B cell (primary cell): ENCODE data around the gene ATP5F1A. TPM values are rescaled to one million over a fixed set of nuclear protein-coding genes. Genes with fewer than 3 reads are reported as not detected.

ENCODE experiments used
- ATAC-seq: fragments of 200-7000 bp; cut with Tn5 transposase; one replicate; pipeline ENCODE4 v1.10.0; 2021; ENCODE audit warnings: low read depth, mild to moderate bottlenecking, moderate number of reproducible peaks, moderate library complexity
- CTCF ChIA-PET: fragments of 350-600 bp; sonication (Branson Sonifier 250); formaldehyde crosslinking; loops from one replicate; lab custom pipeline; 2021; ENCODE audit warnings: antibody characterized with exemption, inconsistent platforms; lab: Charles Lee
- POLR2A ChIA-PET: fragments of 350-600 bp; sonication (Branson Sonifier 250); formaldehyde crosslinking; loops from one replicate; lab custom pipeline; 2021; ENCODE audit warnings: antibody characterized with exemption; lab: Charles Lee
- DNase-seq: peaks from one replicate; pipeline ENCODE4 v3.0.0; 2013
- H2AFZ ChIP-seq: 2 replicates; pipeline ENCODE4 v1.6.1; 2012; ENCODE audit warnings: mild to moderate bottlenecking, low read depth, low read length; ENCODE audit not compliant: insufficient read depth, poor library complexity, severe bottlenecking
- H3K27ac ChIP-seq, 2 donors: 1 replicate in 1 of 2; 2 replicates in 1 of 2; pipeline ENCODE4 v1.5.1; 2012 to 2013; ENCODE audit warnings: low read length in 2 of 2, mild to moderate bottlenecking in 2 of 2, moderate library complexity in 1 of 2
- H3K27me3 ChIP-seq, 4 experiments: fragments of 200-600 bp in 1 of 4; sonication (generic) in 1 of 4; replicated peaks in 1 of 4; 1 replicate in 2 of 4; 2 replicates in 2 of 4; pipeline versions ENCODE4 v1.6.1 to v1.7.0; 2013 to 2016; ENCODE audit warnings: low read length in 3 of 4, mild to moderate bottlenecking in 2 of 4, mixed read lengths in 1 of 4, moderate library complexity in 1 of 4; ENCODE audit not compliant: insufficient read depth in 4 of 4, control insufficient read depth in 3 of 4; ENCODE audit errors: control extremely low read depth in 1 of 4
- H3K36me3 ChIP-seq, 2 experiments: replicated peaks in 1 of 2; 1 replicate in 1 of 2; 2 replicates in 1 of 2; pipeline versions ENCODE4 v1.6.1 to v1.7.1; 2013; ENCODE audit warnings: low read length in 1 of 2; ENCODE audit not compliant: insufficient read depth in 2 of 2, control insufficient read depth in 1 of 2; ENCODE audit errors: control extremely low read depth in 1 of 2, extremely low read depth in 1 of 2
- H3K4me1 ChIP-seq, 2 donors: fragments of 200-600 bp in 1 of 2; sonication (generic) in 1 of 2; 1 replicate in 1 of 2; 2 replicates in 1 of 2; pipeline versions ENCODE4 v1.5.1 to v1.6.1; 2013 to 2017; ENCODE audit warnings: low read length in 2 of 2; ENCODE audit not compliant: control insufficient read depth in 2 of 2, insufficient read depth in 2 of 2
- H3K4me2 ChIP-seq: replicated peaks from 2 replicates; pipeline ENCODE3; 2012; ENCODE audit warnings: mild to moderate bottlenecking, low read depth, low read length; ENCODE audit not compliant: poor library complexity, severe bottlenecking
- H3K4me3 ChIP-seq, 5 experiments: fragments of 200-600 bp in 1 of 5; sonication (generic) in 1 of 5; 1 replicate in 3 of 5; 2 replicates in 2 of 5; pipeline versions ENCODE4 v1.5.1 to v1.7.0; 2011 to 2016; ENCODE audit warnings: low read length in 4 of 5, mild to moderate bottlenecking in 4 of 5, low read depth in 2 of 5, control low read depth in 1 of 5, moderate library complexity in 1 of 5; ENCODE audit not compliant: insufficient read depth in 1 of 5; ENCODE audit errors: control extremely low read depth in 1 of 5, extremely low read depth in 1 of 5
- H3K79me2 ChIP-seq: fragments of 200-600 bp; sonication (generic); one replicate; pipeline ENCODE4 v1.6.0; 2016; ENCODE audit warnings: low read length; ENCODE audit not compliant: control insufficient read depth, insufficient read depth
- H3K9ac ChIP-seq: fragments of 200-600 bp; sonication (generic); 2 replicates; pipeline ENCODE4 v1.6.1; 2017; ENCODE audit warnings: mild to moderate bottlenecking, low read length, moderate library complexity
- H3K9me3 ChIP-seq, 3 donors: one replicate each; pipeline versions ENCODE4 v1.6.1 to v1.7.1; 2013; ENCODE audit warnings: low read length in 2 of 3; ENCODE audit not compliant: control insufficient read depth in 2 of 3, insufficient read depth in 1 of 3; ENCODE audit errors: control extremely low read depth in 1 of 3
- H4K20me1 ChIP-seq: 2 replicates; pipeline ENCODE4 v1.6.0; 2012; ENCODE audit warnings: mild to moderate bottlenecking, low read length; ENCODE audit not compliant: insufficient read depth, control insufficient read depth, poor library complexity, severe bottlenecking
- H3K27ac Mint-ChIP-seq: one replicate; pipeline ENCODE4 v1.8.0; 2021; ENCODE audit warnings: mixed read lengths
- H3K27me3 Mint-ChIP-seq: one replicate; pipeline ENCODE4 v1.8.0; 2021; ENCODE audit warnings: mixed read lengths
- H3K4me1 Mint-ChIP-seq: one replicate; pipeline ENCODE4 v1.8.0; 2021; ENCODE audit warnings: mixed read lengths
- H3K4me3 Mint-ChIP-seq: one replicate; pipeline ENCODE4 v1.8.0; 2021; ENCODE audit warnings: mixed read lengths
- H3K9me3 Mint-ChIP-seq: one replicate; pipeline ENCODE4 v1.8.0; 2022; ENCODE audit warnings: mixed read lengths; ENCODE audit not compliant: insufficient read depth
- EZH2 ChIP-seq: IDR thresholded peaks from 2 replicates; pipeline ENCODE4 v1.6.1; 2012; ENCODE audit warnings: borderline replicate concordance, low read depth, mild to moderate bottlenecking, moderate library complexity, low read length; ENCODE audit not compliant: insufficient read depth, poor library complexity, severe bottlenecking
- WGBS: methylation state at CpG from one replicate; pipeline ENCODE4 v1.1.5; 2013; ENCODE audit warnings: missing lambda C conversion rate; ENCODE audit not compliant: insufficient coverage; 5-methylcytosine and 5-hydroxymethylcytosine counted together
- intact Hi-C: fragments of 100-400 bp; cut with micrococcal nuclease; formaldehyde crosslinking; loops from one replicate; pipeline ENCODE4 v1.10.0; 2022
- polyA plus RNA-seq: library from polyadenylated mRNA; depleted of rRNA; stranded (reverse); fragments of >200 nt; gene quantifications from 2 replicates; pipeline ENCODE4 v1.2.3, GENCODE V29; 2012
- total RNA-seq, 2 donors: library from RNA; stranded (reverse); fragments of 120-200 nt in 1 of 2; gene quantifications; 1 replicate in 1 of 2; 2 replicates in 1 of 2; pipeline versions ENCODE4 v1.2.3 to v1.2.4, GENCODE V29; 2013 to 2022
- TF ChIP-seq, protein P1 (sequence below): fragments of 200-600 bp; IDR thresholded peaks from one replicate; pipeline ENCODE4 v1.8.0; 2022; ENCODE audit warnings: antibody characterized with exemption, mild to moderate bottlenecking

Gene ATP5F1A
- total and polyA plus RNA-seq, 2 donors (not counting 1 experiment from before 2014, with no cell fraction given), result 225 to 235 TPM

DNA sequence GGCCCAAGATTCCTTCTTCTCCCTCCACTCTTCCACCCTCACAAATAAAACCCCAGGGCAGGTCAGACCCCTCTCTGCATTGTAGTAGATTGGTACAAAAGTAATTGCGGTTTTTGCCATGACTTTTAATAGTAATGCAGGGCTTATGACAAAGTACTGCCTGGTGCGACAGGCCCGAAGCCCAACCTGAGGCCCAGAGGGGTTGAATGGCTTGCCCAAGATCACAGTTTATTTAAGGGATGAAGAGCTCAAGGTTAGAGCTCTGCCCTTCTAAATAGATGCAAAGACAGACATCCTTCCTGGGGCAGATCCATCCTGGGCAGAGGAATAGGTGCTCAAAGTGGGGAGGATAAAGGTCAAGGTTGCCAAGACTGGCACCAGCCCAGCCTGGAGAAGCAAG lies 25.1 kb downstream of the ATP5F1A start:
- H3K36me3 ChIP-seq, result peaks cover 0 to 4% of the 10 kb centered on the region in 2 experiments
- H3K9ac ChIP-seq, result no peak overlapping the region
- WGBS, result 97% methylated on average over 3 of the region's 3 CpGs
- no peak overlapping the region for H3K27ac ChIP-seq
- H3K27ac Mint-ChIP-seq, result no peak overlapping the region
- H3K27me3 Mint-ChIP-seq, result peaks cover 7% of the 10 kb centered on the region
- peaks cover 0 to 34% (median 13%) of the 10 kb centered on the region in 4 experiments for H3K27me3 ChIP-seq
- H2AFZ ChIP-seq, result no peak overlapping the region
- H3K9me3 Mint-ChIP-seq, result no peaks in the 10 kb centered on the region
- POLR2A ChIA-PET, result no interaction called here
- no peaks in the 10 kb centered on the region for H4K20me1 ChIP-seq
- H3K4me1 Mint-ChIP-seq, result peaks cover 19% of the 10 kb centered on the region
- H3K4me2 ChIP-seq, result no peak overlapping the region
- no peak for DNase-seq
- peaks cover 0 to 7% (median 0%) of the 10 kb centered on the region in 3 donors for H3K9me3 ChIP-seq
- no peak overlapping the region for H3K4me3 ChIP-seq
- ATAC-seq, result no peak
- peak overlapping the region; percentile 57 for H3K4me3 Mint-ChIP-seq
- CTCF ChIA-PET, result interaction anchor here (0.9 to 3.4 kb wide), 21 partner anchors 9 to 585 kb away, joined by 3 to 59 read pairs (median 5); no protein-coding TSS in a partner anchor
- H3K79me2 ChIP-seq, result no peaks in the 10 kb centered on the region
- intact Hi-C loops, result loop anchor here (1.0 to 5.0 kb wide), 5 partner anchors 46 to 452 kb away; partner anchors contain the start of gene EPG5
- H3K4me1 ChIP-seq, result peaks cover 17 to 26% of the 10 kb centered on the region in 2 donors
- TF ChIP-seq EZH2, result no peak
- TF ChIP-seq, protein P1, sequence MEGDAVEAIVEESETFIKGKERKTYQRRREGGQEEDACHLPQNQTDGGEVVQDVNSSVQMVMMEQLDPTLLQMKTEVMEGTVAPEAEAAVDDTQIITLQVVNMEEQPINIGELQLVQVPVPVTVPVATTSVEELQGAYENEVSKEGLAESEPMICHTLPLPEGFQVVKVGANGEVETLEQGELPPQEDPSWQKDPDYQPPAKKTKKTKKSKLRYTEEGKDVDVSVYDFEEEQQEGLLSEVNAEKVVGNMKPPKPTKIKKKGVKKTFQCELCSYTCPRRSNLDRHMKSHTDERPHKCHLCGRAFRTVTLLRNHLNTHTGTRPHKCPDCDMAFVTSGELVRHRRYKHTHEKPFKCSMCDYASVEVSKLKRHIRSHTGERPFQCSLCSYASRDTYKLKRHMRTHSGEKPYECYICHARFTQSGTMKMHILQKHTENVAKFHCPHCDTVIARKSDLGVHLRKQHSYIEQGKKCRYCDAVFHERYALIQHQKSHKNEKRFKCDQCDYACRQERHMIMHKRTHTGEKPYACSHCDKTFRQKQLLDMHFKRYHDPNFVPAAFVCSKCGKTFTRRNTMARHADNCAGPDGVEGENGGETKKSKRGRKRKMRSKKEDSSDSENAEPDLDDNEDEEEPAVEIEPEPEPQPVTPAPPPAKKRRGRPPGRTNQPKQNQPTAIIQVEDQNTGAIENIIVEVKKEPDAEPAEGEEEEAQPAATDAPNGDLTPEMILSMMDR, result no peak

- peak overlapping the region; percentile 64 for H3K9ac ChIP-seq
- DNase-seq, result no peak
- H3K27ac ChIP-seq, result no peak overlapping the region
- H2AFZ ChIP-seq, result peak overlapping the region; percentile 70
- Mint-ChIP-seq H3K9me3 (no peaks in the 10 kb centered on the region), H3K27me3 (peaks cover 7% of the 10 kb centered on the region), H3K4me3 (peak overlapping the region; percentile 57), H3K4me1 (peaks cover 19% of the 10 kb centered on the region), H3K27ac (no peak overlapping the region)
- H3K4me1 ChIP-seq, result peaks cover 17 to 26% of the 10 kb centered on the region in 2 donors
- POLR2A ChIA-PET, result no interaction called here
- no peaks in the 10 kb centered on the region for H4K20me1 ChIP-seq
- 6% methylated on average over 14 of the region's 25 CpGs for WGBS
- H3K27me3 ChIP-seq, result peaks cover 0 to 34% (median 13%) of the 10 kb centered on the region in 4 experiments
- peak overlapping the region; percentile 87 for H3K4me2 ChIP-seq
- TF ChIP-seq EZH2, result no peak
- TF ChIP-seq, protein P1, result no peak
- H3K36me3 ChIP-seq, result no peaks in the 10 kb centered on the region
- no peaks in the 10 kb centered on the region for H3K79me2 ChIP-seq
- H3K9me3 ChIP-seq, result peaks cover 0 to 7% (median 0%) of the 10 kb centered on the region in 3 donors
- H3K4me3 ChIP-seq, result peak overlapping the region in 4 of 5 experiments; percentile 43 to 58 (median 51)
- CTCF ChIA-PET, result interaction anchor here (1.0 to 3.4 kb wide), 11 partner anchors 11 to 585 kb away, joined by 3 to 59 read pairs (median 5); no protein-coding TSS in a partner anchor
- intact Hi-C loops, result loop anchor here (2.0 to 5.0 kb wide), 3 partner anchors 45 to 150 kb away; partner anchors contain the start of gene EPG5
- no peak for ATAC-seq
Measured at GRCh38 chr18:46072376-46072867, 25.7 kb downstream of the ATP5F1A start.
